Left lung (tissue), 10 donors: ENCODE data around the gene SKP1. TPM values are rescaled to one million over a fixed set of nuclear protein-coding genes. Genes with fewer than 3 reads are reported as not detected.
A peak's percentile ranks its signal among the peaks of the same experiment; 100 is the strongest.

Source experiments
- ATAC-seq: fragments of 200-7000 bp; cut with Tn5 transposase; one replicate; pipeline ENCODE4 v1.9.1; 2020; ENCODE audit warnings: moderate library complexity
- DNase-seq, 4 donors: peaks; one replicate each; pipeline ENCODE4 v3.0.0-alpha.2; 2013 to 2020
- H3K27ac ChIP-seq, 2 donors: fragments of 200-600 bp; sonication (generic) in 1 of 2; one replicate each; pipeline versions ENCODE4 v1.5.0 to v1.8.0; 2020 to 2021
- H3K27me3 ChIP-seq, 2 donors: fragments of 200-600 bp; sonication (generic) in 1 of 2; one replicate each; pipeline versions ENCODE4 v1.5.0 to v1.8.0; 2020 to 2021
- H3K36me3 ChIP-seq, 2 donors: fragments of 200-600 bp; sonication (generic) in 1 of 2; one replicate each; pipeline versions ENCODE4 v1.5.0 to v1.8.0; 2020 to 2021
- H3K4me1 ChIP-seq, 2 donors: fragments of 200-600 bp; one replicate each; pipeline ENCODE4 v1.8.0; 2021
- H3K4me3 ChIP-seq, 2 donors: fragments of 200-600 bp; sonication (generic) in 1 of 2; one replicate each; pipeline versions ENCODE4 v1.5.0 to v1.8.0; 2020 to 2021; ENCODE audit warnings: mild to moderate bottlenecking in 1 of 2
- H3K9me3 ChIP-seq, 2 donors: fragments of 200-600 bp; sonication (generic) in 1 of 2; one replicate each; pipeline versions ENCODE4 v1.5.0 to v1.8.0; 2020 to 2021
- CTCF ChIP-seq, 2 donors: fragments of 200-600 bp; sonication (generic) in 1 of 2; IDR thresholded peaks; one replicate each; pipeline versions ENCODE4 v1.5.0 to v1.8.0; 2021; ENCODE audit warnings: antibody characterized with exemption in 2 of 2
- intact Hi-C, 2 donors: fragments of 100-400 bp; cut with DNase I; formaldehyde crosslinking; loops; one replicate each; pipeline versions ENCODE4 v1.11.2 to v1.14.2; 2022
- polyA plus RNA-seq, 6 donors: library from polyadenylated mRNA; unstranded; fragments of 120-200 nt; gene quantifications; one replicate each; pipeline ENCODE4 v1.2.1, GENCODE V29; 2013; ENCODE audit not compliant: insufficient read length in 6 of 6
- total RNA-seq, 2 donors: library from RNA; stranded (reverse); fragmentation: NEBNext Ultra II Directional; extraction: Animal tissue kit (Norgen Biotek cat#: 25700); gene quantifications; one replicate each; pipeline ENCODE4 v1.2.1, GENCODE V29; 2021
- donor health status: DM: no; HTN: yes; CAD: no.
- donor health status: DM: no; HTN: no; CAD: no.

SKP1 gene
- total and polyA plus RNA-seq, 8 donors = 259 to 584 (median 547) TPM

DNA sequence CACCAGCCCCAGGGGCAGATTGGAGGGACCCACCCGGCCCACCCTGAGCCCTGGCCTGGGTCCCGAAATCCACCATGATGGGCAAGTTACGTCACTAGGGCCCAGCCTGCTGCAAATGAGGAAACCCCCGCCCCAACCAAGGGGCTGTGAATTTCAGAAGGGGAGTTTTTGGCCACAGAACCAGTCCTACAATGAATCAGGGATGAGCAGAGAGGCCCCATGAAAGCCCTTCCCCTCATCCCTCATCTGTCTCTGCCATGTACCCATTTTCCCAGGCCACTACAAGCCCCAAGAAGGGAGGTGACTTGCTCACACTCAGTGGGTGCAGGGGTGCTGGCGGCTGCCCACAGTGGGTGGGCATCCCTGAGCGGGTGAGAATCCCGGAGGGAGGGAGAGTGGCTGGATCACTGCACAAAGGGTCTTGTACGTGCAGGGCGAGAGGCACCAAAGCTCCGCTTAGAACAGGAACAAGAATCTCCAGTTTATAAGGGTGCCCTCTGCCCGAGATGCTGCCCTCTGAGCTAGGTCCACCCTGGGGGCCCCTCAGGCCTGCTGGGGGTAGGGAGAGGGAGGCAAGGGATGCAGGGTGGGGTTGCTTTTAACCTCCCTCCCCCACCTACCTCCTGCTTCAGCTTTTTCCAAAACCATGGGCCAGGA is 72.6 kb downstream of the SKP1 start:
- Histone ChIP-seq H3K4me3 (no peak overlapping the region), H3K27ac (no peak overlapping the region), H3K9me3 (no peaks in the 10 kb centered on the region), H3K4me1 (peaks cover 0 to 3% of the 10 kb centered on the region in 2 donors), H3K36me3 (no peaks in the 10 kb centered on the region), H3K27me3 (no peaks in the 10 kb centered on the region)
- DNase-seq = no peak
- intact Hi-C loops = loop anchor here in 1 of 2 donors (5.0 kb wide), 1 partner anchor 38 kb away; no protein-coding TSS in a partner anchor
- TF ChIP-seq CTCF (IDR thresholded peaks at IDR 0.05) = no peak
- no peak for ATAC-seq

DNA sequence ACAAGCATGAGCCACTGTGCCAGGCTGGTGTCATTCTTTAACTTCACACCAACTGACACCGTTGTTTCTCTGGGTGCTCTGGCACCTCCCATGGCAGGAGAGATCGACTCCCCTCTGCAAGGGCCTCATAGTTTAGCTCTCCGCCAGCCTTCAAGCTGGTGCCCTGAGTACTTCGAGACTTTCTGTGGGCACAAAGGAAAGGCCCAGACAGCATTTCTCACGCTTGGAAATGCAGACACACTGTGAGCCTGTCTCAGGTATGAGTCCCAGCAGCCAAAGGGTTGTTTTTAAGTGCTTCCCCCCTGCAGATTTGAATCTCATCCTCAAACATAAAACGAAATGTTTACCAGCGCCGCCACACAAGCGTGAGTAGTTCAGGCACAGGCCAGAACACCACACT is 73.4 kb downstream of the SKP1 start:
- H3K27me3 ChIP-seq = no peaks in the 10 kb centered on the region
- intact Hi-C loops = loop anchor here in 1 of 2 donors (5.0 kb wide), 1 partner anchor 39 kb away; no protein-coding TSS in a partner anchor
- H3K9me3 ChIP-seq = no peaks in the 10 kb centered on the region
- no peak for DNase-seq
- no peak for TF ChIP-seq CTCF (IDR thresholded peaks at IDR 0.05)
- ATAC-seq = no peak
- no peak overlapping the region for H3K27ac ChIP-seq
- H3K36me3 ChIP-seq = no peaks in the 10 kb centered on the region
- no peak overlapping the region for H3K4me3 ChIP-seq
- H3K4me1 ChIP-seq = peaks cover 0 to 3% of the 10 kb centered on the region in 2 donors

- peak in 3 of 4 donors; percentile 43 to 91 (median 58) for DNase-seq
- H3K9me3 ChIP-seq = no peaks in the 10 kb centered on the region
- TF ChIP-seq CTCF (IDR thresholded peaks at IDR 0.05) = peak; percentile 86 to 90
- H3K27ac ChIP-seq = no peak overlapping the region
- H3K36me3 ChIP-seq = no peaks in the 10 kb centered on the region
- ATAC-seq = peak; percentile 83
- H3K4me1 ChIP-seq = peaks cover 0 to 3% of the 10 kb centered on the region in 2 donors
- intact Hi-C loops = loop anchor here in 1 of 2 donors (5.0 kb wide), 1 partner anchor 40 kb away; no protein-coding TSS in a partner anchor
- no peaks in the 10 kb centered on the region for H3K27me3 ChIP-seq
- H3K4me3 ChIP-seq = no peak overlapping the region
Measured at GRCh38 chr5:134101686-134102439, 74.9 kb downstream of the SKP1 start.

DNA sequence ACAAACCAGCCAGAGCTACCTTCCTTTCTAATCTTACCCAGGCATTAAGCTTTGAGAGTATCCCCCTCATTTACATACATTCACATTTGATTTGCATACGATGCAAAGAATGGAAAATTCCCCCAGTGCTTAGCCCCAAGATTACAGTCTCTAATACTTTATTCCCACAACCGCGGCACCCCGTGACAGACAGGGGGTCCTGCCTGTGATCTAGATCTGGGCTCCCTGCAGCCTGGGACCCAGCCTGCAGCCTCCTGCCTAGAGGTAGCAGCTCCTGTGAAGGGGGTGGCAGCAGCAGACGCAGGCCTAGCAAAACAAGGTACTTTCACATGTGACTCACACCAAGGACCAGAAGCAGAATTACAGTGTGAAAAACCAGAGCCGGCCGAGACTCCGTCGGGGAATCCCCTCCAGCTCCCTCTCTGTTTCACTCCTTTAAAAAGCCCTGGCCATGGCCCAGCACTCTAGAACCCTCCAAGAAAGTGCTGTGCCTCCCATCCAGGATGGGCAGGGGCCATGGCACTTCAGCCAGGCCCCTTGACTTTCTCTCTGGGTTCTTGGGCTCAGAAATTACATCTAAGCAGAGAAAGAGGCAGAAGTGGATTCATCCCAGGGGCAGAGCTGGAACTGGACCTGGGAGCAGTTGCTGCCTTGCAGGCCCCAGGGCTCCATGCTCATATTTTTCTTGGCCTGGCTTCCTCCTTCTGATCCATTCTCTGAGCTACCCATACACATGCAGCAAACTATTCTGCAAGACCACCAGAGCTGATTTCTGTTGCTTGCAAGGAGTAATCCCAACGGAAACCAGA is 76.3 kb downstream of the SKP1 start:
- ATAC-seq (peak; percentile 69), DNase-seq (no peak)
- no peaks in the 10 kb centered on the region for H3K9me3 ChIP-seq

More for the DNA sequence above, 76.3 kb downstream of the SKP1 start:
- TF ChIP-seq CTCF (IDR thresholded peaks at IDR 0.05) = no peak
- no peaks in the 10 kb centered on the region for H3K36me3 ChIP-seq
- H3K27me3 ChIP-seq = no peaks in the 10 kb centered on the region
- intact Hi-C loops = loop anchor here in 1 of 2 donors (5.0 kb wide), 1 partner anchor 42 kb away; no protein-coding TSS in a partner anchor
- no peak overlapping the region for H3K27ac ChIP-seq
- peaks cover 0 to 3% of the 10 kb centered on the region in 2 donors for H3K4me1 ChIP-seq
- no peak overlapping the region for H3K4me3 ChIP-seq
